ENCODE data around the gene YWHAG. TPM values are rescaled to one million over a fixed set of nuclear protein-coding genes. Genes with fewer than 3 reads are reported as not detected.

Gene YWHAG
- total and polyA plus RNA-seq, 9 of the 15 experiments (the other 6 are each of a cell fraction or from before 2014, with no cell fraction given): 30.4 to 246 (median 94.5) TPM

DNA sequence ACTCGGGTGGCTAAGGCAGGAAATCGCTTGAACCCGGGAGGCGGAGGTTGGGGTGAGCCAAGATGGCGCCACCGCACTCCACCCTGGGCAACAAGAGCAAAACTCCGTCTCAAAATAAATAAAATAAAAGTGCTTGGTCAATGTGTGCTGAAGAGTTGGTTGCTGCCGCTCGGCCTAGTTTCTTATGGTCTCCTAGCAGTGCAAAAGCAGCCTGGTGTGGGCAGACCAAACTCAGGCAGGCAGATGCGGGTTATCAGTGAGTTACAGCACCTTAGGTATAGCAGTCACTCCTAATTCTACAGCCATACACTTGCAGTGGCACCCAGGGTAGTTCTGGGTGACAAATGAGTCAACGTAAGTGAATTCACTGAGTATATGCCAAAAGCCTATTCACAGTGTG, 33.7 kb downstream of the YWHAG start (continued):
- TF ChIP-seq, protein P1, sequence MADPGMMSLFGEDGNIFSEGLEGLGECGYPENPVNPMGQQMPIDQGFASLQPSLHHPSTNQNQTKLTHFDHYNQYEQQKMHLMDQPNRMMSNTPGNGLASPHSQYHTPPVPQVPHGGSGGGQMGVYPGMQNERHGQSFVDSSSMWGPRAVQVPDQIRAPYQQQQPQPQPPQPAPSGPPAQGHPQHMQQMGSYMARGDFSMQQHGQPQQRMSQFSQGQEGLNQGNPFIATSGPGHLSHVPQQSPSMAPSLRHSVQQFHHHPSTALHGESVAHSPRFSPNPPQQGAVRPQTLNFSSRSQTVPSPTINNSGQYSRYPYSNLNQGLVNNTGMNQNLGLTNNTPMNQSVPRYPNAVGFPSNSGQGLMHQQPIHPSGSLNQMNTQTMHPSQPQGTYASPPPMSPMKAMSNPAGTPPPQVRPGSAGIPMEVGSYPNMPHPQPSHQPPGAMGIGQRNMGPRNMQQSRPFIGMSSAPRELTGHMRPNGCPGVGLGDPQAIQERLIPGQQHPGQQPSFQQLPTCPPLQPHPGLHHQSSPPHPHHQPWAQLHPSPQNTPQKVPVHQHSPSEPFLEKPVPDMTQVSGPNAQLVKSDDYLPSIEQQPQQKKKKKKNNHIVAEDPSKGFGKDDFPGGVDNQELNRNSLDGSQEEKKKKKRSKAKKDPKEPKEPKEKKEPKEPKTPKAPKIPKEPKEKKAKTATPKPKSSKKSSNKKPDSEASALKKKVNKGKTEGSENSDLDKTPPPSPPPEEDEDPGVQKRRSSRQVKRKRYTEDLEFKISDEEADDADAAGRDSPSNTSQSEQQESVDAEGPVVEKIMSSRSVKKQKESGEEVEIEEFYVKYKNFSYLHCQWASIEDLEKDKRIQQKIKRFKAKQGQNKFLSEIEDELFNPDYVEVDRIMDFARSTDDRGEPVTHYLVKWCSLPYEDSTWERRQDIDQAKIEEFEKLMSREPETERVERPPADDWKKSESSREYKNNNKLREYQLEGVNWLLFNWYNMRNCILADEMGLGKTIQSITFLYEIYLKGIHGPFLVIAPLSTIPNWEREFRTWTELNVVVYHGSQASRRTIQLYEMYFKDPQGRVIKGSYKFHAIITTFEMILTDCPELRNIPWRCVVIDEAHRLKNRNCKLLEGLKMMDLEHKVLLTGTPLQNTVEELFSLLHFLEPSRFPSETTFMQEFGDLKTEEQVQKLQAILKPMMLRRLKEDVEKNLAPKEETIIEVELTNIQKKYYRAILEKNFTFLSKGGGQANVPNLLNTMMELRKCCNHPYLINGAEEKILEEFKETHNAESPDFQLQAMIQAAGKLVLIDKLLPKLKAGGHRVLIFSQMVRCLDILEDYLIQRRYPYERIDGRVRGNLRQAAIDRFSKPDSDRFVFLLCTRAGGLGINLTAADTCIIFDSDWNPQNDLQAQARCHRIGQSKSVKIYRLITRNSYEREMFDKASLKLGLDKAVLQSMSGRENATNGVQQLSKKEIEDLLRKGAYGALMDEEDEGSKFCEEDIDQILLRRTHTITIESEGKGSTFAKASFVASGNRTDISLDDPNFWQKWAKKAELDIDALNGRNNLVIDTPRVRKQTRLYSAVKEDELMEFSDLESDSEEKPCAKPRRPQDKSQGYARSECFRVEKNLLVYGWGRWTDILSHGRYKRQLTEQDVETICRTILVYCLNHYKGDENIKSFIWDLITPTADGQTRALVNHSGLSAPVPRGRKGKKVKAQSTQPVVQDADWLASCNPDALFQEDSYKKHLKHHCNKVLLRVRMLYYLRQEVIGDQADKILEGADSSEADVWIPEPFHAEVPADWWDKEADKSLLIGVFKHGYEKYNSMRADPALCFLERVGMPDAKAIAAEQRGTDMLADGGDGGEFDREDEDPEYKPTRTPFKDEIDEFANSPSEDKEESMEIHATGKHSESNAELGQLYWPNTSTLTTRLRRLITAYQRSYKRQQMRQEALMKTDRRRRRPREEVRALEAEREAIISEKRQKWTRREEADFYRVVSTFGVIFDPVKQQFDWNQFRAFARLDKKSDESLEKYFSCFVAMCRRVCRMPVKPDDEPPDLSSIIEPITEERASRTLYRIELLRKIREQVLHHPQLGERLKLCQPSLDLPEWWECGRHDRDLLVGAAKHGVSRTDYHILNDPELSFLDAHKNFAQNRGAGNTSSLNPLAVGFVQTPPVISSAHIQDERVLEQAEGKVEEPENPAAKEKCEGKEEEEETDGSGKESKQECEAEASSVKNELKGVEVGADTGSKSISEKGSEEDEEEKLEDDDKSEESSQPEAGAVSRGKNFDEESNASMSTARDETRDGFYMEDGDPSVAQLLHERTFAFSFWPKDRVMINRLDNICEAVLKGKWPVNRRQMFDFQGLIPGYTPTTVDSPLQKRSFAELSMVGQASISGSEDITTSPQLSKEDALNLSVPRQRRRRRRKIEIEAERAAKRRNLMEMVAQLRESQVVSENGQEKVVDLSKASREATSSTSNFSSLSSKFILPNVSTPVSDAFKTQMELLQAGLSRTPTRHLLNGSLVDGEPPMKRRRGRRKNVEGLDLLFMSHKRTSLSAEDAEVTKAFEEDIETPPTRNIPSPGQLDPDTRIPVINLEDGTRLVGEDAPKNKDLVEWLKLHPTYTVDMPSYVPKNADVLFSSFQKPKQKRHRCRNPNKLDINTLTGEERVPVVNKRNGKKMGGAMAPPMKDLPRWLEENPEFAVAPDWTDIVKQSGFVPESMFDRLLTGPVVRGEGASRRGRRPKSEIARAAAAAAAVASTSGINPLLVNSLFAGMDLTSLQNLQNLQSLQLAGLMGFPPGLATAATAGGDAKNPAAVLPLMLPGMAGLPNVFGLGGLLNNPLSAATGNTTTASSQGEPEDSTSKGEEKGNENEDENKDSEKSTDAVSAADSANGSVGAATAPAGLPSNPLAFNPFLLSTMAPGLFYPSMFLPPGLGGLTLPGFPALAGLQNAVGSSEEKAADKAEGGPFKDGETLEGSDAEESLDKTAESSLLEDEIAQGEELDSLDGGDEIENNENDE (IDR thresholded peaks at IDR 0.05; ENCODE audit: low read depth, low read length): no peak
- TF ChIP-seq CHD2 (IDR thresholded peaks at IDR 0.05; ENCODE audit: low read depth, low read length) (no peak), POLR2A (conservative IDR thresholded peaks at IDR 0.05) (0 out of 2 replicates have a peak, but pooled peaks have one; percentile 18), HCFC1 (IDR thresholded peaks at IDR 0.05; ENCODE audit: low read depth, low read length) (no peak), POLR2H (tag; IDR thresholded peaks at IDR 0.05; ENCODE audit: low read depth) (no peak), MCM7 (IDR thresholded peaks at IDR 0.05) (no peak), MXI1 (IDR thresholded peaks at IDR 0.05; ENCODE audit: low read depth, low read length) (no peak), MYNN (IDR thresholded peaks at IDR 0.05) (0 out of 2 replicates have a peak, but pooled peaks have one; percentile 11), MYNN (CRISPR knock-in tag; IDR thresholded peaks at IDR 0.05) (no peak), CBX1 (IDR thresholded peaks at IDR 0.05; ENCODE audit: low read depth) (no peak), SUPT5H (IDR thresholded peaks at IDR 0.05) (peak; percentile 44; the same call in 1 of the 2 replicates), ZSCAN29 (IDR thresholded peaks at IDR 0.05) (no peak), CREBBP (IDR thresholded peaks at IDR 0.05; ENCODE audit: low read depth, low read length) (no peak), KLF6 (CRISPR knock-in tag; IDR thresholded peaks at IDR 0.05; ENCODE audit: borderline replicate concordance) (no peak), ZBTB8A (IDR thresholded peaks at IDR 0.05; ENCODE audit: partially characterized antibody) (no peak)
- TF ChIP-seq, protein P2, sequence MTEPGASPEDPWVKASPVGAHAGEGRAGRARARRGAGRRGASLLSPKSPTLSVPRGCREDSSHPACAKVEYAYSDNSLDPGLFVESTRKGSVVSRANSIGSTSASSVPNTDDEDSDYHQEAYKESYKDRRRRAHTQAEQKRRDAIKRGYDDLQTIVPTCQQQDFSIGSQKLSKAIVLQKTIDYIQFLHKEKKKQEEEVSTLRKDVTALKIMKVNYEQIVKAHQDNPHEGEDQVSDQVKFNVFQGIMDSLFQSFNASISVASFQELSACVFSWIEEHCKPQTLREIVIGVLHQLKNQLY (CRISPR knock-in tag; conservative IDR thresholded peaks at IDR 0.05): no peak
- TF ChIP-seq, protein P3, sequence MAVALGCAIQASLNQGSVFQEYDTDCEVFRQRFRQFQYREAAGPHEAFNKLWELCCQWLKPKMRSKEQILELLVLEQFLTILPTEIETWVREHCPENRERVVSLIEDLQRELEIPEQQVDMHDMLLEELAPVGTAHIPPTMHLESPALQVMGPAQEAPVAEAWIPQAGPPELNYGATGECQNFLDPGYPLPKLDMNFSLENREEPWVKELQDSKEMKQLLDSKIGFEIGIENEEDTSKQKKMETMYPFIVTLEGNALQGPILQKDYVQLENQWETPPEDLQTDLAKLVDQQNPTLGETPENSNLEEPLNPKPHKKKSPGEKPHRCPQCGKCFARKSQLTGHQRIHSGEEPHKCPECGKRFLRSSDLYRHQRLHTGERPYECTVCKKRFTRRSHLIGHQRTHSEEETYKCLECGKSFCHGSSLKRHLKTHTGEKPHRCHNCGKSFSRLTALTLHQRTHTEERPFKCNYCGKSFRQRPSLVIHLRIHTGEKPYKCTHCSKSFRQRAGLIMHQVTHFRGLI (CRISPR knock-in tag; IDR thresholded peaks at IDR 0.05): no peak
